Measurements from ENCODE around the gene PTGDR2.

The PTGDR2 gene

GRCh38 chr11:60847281-60847680 lies 8.5 kb downstream of the PTGDR2 start:
- Histone ChIP-seq H3K36me3 (replicated peaks) (peaks cover 40% of the 10 kb centered on the region), H3K27me3 (replicated peaks) (no peaks in the 10 kb centered on the region), H3K27ac (no peak overlapping the region), H3K4me3 (ENCODE audit: low read depth, low read length) (no peak overlapping the region)
- TF ChIP-seq CTCF (IDR thresholded peaks at IDR 0.05; ENCODE audit: low read depth, low read length, missing control alignments), result no peak
- in situ Hi-C loops (cut with HindIII; ENCODE audit: low pct_ligation_motif_present, low sequenced_read_pairs), result no loop called here
- no peak for DNase-seq

GRCh38 chr11:60845338-60845737 lies 10.4 kb downstream of the PTGDR2 start:
- no peak overlapping the region for H3K4me3 ChIP-seq (ENCODE audit: low read depth, low read length)
- in situ Hi-C loops (cut with HindIII; ENCODE audit: low pct_ligation_motif_present, low sequenced_read_pairs), result no loop called here
- no peak overlapping the region for H3K27ac ChIP-seq
- no peak for DNase-seq
- H3K27me3 ChIP-seq (replicated peaks), result no peaks in the 10 kb centered on the region
- no peak for TF ChIP-seq CTCF (IDR thresholded peaks at IDR 0.05; ENCODE audit: low read depth, low read length, missing control alignments)
- H3K36me3 ChIP-seq (replicated peaks), result peaks cover 22% of the 10 kb centered on the region

- no peak for DNase-seq
- Histone ChIP-seq H3K27ac (no peak overlapping the region), H3K36me3 (replicated peaks) (peaks cover 19% of the 10 kb centered on the region), H3K27me3 (replicated peaks) (no peaks in the 10 kb centered on the region), H3K4me3 (ENCODE audit: low read depth, low read length) (peak overlapping the region; percentile 90)
- in situ Hi-C loops (cut with HindIII; ENCODE audit: low pct_ligation_motif_present, low sequenced_read_pairs), result no loop called here
- TF ChIP-seq CTCF (IDR thresholded peaks at IDR 0.05; ENCODE audit: low read depth, low read length, missing control alignments), result no peak
These were observed 10.9 kb downstream of the PTGDR2 start for GRCh38 chr11:60844870-60845221.

- H3K27me3 ChIP-seq (replicated peaks), result no peaks in the 10 kb centered on the region
- no peak overlapping the region for H3K27ac ChIP-seq
- TF ChIP-seq CTCF (IDR thresholded peaks at IDR 0.05; ENCODE audit: low read depth, low read length, missing control alignments), result no peak
- DNase-seq, result no peak
- in situ Hi-C loops (cut with HindIII; ENCODE audit: low pct_ligation_motif_present, low sequenced_read_pairs), result no loop called here
- peaks cover 13% of the 10 kb centered on the region for H3K36me3 ChIP-seq (replicated peaks)
- peak overlapping the region; percentile 90 for H3K4me3 ChIP-seq (ENCODE audit: low read depth, low read length)
These were observed 11.5 kb downstream of the PTGDR2 start for GRCh38 chr11:60844045-60844869.

- peak overlapping the region; percentile 65 for H3K27ac ChIP-seq
- DNase-seq, result no peak
- TF ChIP-seq CTCF (IDR thresholded peaks at IDR 0.05; ENCODE audit: low read depth, low read length, missing control alignments), result no peak
- in situ Hi-C loops (cut with HindIII; ENCODE audit: low pct_ligation_motif_present, low sequenced_read_pairs), result no loop called here
- H3K27me3 ChIP-seq (replicated peaks), result no peaks in the 10 kb centered on the region
- H3K4me3 ChIP-seq (ENCODE audit: low read depth, low read length), result peak overlapping the region; percentile 90
- no peaks in the 10 kb centered on the region for H3K36me3 ChIP-seq (replicated peaks)
These were observed 12.8 kb downstream of the PTGDR2 start for GRCh38 chr11:60842668-60843600.

Measured in brain microvascular endothelial cell (primary cell).